Lower lobe of right lung (tissue), 2 donors: ENCODE data around the gene RNF26. TPM values are rescaled to one million over a fixed set of nuclear protein-coding genes. Genes with fewer than 3 reads are reported as not detected.

Source experiments
- ATAC-seq, 2 donors: fragments of 200-7000 bp; cut with Tn5 transposase; one replicate each; pipeline ENCODE4 v1.9.1; 2020 to 2022; ENCODE audit warnings: mild to moderate bottlenecking in 2 of 2, moderate library complexity in 2 of 2
- DNase-seq: peaks from one replicate; pipeline ENCODE4 v3.0.0-alpha.2; 2020
- H3K27ac ChIP-seq: fragments of 200-600 bp; one replicate; pipeline ENCODE4 v1.8.0; 2022
- H3K27me3 ChIP-seq: fragments of 200-600 bp; one replicate; pipeline ENCODE4 v1.8.0; 2022; ENCODE audit warnings: low read depth
- H3K36me3 ChIP-seq: fragments of 200-600 bp; one replicate; pipeline ENCODE4 v1.8.0; 2022; ENCODE audit warnings: mild to moderate bottlenecking
- H3K4me1 ChIP-seq: fragments of 200-600 bp; one replicate; pipeline ENCODE4 v1.8.0; 2022
- H3K4me3 ChIP-seq: fragments of 200-600 bp; one replicate; pipeline ENCODE4 v1.8.0; 2022; ENCODE audit warnings: mild to moderate bottlenecking
- H3K9me3 ChIP-seq: fragments of 200-600 bp; one replicate; pipeline ENCODE4 v1.8.0; 2022
- intact Hi-C: fragments of 100-400 bp; cut with DNase I; formaldehyde crosslinking; loops from one replicate; pipeline ENCODE4 v1.11.0; 2022
- total RNA-seq: library from RNA; stranded (reverse); fragmentation: NEBNext Ultra II Directional; extraction: Animal tissue kit (Norgen Biotek cat#: 25700); gene quantifications from one replicate; pipeline ENCODE4 v1.2.1, GENCODE V29; 2021
- TF ChIP-seq, protein P1 (sequence below): fragments of 200-600 bp; IDR thresholded peaks from one replicate; pipeline ENCODE4 v1.8.0; 2022; ENCODE audit warnings: antibody characterized with exemption, mild to moderate bottlenecking
- donor health status: DM: no; HTN: yes; CAD: no; lungs with severe emphysema.

The RNF26 gene
- total RNA-seq, 1 donor from 2014 or later: 19.3 TPM

DNA sequence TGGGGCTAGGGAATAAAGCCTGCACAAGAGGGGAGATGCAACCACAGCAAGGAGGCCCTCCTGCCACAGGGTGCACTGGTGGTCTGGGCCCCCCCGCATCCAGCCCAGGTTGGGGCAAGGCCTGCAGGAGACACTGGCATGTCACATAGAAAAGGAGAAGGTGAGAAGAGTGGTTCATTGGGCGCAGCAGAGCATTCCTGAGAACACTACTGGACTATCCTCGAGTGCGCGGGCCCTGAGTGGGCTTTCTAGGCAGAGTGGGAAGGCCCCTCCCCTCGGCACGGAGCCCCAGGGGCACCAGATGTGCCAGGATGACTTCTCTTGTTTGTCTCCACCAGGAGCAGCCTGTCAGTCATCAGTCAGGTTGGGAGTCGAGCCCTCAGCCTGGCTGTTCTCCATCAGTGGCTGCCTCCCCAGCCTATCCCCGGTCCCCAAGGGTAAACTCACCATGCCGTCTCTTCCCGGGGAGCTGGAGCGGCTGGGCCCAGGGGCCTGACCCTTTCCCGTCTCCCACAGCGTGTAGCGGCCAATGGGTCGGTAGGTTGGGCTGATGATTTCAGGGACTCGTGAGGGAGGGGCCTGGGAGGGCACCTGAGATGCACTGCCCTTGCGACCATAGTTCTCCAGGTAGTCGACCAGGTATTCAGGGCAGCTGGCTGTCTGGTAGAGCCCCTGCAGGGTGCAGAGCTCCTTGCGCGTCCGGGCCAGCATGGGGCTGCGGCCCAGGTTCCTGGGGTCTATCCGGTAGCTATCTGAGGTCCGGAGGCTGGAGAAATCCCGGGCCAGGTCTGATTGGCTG lies 38.1 kb downstream of the RNF26 start:
- peaks cover 62% of the 10 kb centered on the region for H3K4me1 ChIP-seq
- no peaks in the 10 kb centered on the region for H3K27me3 ChIP-seq
- TF ChIP-seq, protein P1, sequence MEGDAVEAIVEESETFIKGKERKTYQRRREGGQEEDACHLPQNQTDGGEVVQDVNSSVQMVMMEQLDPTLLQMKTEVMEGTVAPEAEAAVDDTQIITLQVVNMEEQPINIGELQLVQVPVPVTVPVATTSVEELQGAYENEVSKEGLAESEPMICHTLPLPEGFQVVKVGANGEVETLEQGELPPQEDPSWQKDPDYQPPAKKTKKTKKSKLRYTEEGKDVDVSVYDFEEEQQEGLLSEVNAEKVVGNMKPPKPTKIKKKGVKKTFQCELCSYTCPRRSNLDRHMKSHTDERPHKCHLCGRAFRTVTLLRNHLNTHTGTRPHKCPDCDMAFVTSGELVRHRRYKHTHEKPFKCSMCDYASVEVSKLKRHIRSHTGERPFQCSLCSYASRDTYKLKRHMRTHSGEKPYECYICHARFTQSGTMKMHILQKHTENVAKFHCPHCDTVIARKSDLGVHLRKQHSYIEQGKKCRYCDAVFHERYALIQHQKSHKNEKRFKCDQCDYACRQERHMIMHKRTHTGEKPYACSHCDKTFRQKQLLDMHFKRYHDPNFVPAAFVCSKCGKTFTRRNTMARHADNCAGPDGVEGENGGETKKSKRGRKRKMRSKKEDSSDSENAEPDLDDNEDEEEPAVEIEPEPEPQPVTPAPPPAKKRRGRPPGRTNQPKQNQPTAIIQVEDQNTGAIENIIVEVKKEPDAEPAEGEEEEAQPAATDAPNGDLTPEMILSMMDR: no peak
- DNase-seq (no peak), ATAC-seq (no peak)
- H3K27ac ChIP-seq: no peak overlapping the region
- no peaks in the 10 kb centered on the region for H3K36me3 ChIP-seq
- no peak overlapping the region for H3K4me3 ChIP-seq
- H3K9me3 ChIP-seq: no peaks in the 10 kb centered on the region
- intact Hi-C loops: no loop called here

DNA sequence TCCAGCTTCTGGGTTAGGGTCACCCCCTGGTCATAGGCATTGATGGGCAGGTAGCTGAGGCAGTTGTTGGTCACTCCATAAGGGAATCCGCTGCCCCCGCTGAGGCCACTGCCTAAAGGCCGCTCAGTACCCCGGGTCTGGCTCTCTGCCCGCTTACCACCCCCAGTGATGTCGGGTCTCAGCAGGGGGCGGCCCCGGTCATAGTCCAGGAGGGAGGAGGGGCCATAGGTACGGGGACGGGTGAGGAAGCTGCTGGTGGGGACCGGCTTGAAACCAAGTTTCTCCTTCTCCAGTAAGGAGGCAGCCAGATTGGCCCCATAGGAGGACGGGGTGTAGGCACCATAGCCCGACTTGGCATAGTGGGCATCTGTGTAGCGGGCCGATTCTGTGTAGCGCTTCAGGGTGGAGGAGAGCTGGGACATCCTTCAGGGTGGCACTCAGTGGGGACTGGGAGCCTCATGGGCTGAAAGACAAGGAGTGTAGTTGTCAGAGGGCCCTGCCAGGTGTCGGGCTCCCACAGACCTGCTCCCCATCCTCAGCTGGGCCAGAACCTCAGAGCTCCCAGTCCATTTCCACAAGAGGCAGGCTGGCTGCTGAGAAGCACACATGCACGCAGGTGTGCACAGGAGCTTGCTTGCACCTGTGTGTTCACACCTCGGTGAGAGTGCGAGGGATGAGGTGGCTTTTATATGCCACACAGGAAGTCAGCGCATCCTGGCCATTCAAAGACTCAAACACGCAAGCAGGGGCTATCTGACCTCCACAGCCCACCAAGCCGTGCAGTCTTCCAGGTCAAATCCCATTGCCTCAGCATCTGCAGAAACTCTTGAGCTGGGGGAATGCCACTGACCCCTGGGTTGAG lies 39.0 kb downstream of the RNF26 start:
- H3K4me1 ChIP-seq: peaks cover 54% of the 10 kb centered on the region
- DNase-seq (no peak), ATAC-seq (no peak)
- TF ChIP-seq, protein P1: no peak
- intact Hi-C loops: no loop called here
- H3K36me3 ChIP-seq: no peaks in the 10 kb centered on the region
- H3K27ac ChIP-seq: no peak overlapping the region
- H3K4me3 ChIP-seq: no peak overlapping the region
- H3K27me3 ChIP-seq: no peaks in the 10 kb centered on the region
- H3K9me3 ChIP-seq: no peaks in the 10 kb centered on the region

DNA sequence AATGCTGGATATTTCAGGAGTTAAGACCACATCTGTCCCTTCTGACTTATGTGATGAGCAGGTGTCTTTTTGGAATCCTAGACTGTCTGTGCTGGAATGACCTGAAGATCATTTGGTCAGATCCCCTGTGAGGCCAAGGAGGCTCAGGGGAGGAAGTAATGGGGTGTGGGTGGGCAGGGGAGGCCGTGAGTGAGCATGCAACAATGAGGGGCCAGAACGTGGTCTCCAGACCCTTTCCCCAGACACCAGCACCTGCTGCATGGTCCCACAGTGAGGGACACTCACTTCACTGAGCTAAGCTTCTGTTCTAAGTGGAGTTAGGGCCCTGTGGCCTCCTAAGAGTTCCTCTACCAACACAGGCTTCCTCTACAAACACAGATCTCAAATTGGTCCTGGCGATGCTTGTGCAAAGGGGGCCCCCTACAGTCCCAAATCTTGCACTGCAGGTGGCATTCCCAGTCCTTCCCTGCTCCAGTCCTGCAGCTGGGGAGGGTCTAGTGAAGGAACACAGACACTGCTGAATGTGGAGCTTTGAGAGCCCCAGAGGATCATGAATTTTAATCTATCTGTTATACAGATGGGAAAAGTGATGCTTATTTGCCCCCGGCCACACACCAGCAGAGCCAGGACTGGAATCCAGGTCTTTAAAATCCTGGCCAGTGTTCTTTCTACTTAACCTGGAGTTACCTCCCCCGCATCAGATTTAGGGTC lies 39.7 kb downstream of the RNF26 start:
- TF ChIP-seq, protein P1: peak; percentile 92
- Histone ChIP-seq H3K4me3 (no peak overlapping the region), H3K27ac (no peak overlapping the region), H3K4me1 (peaks cover 46% of the 10 kb centered on the region), H3K27me3 (no peaks in the 10 kb centered on the region), H3K36me3 (no peaks in the 10 kb centered on the region), H3K9me3 (no peaks in the 10 kb centered on the region)
- no peak for DNase-seq
- intact Hi-C loops: no loop called here
- peak; percentile 71 to 74 for ATAC-seq

- no peak for ATAC-seq
- intact Hi-C loops: no loop called here
- peak overlapping the region; percentile 31 for H3K27ac ChIP-seq
- no peak for DNase-seq
- no peaks in the 10 kb centered on the region for H3K9me3 ChIP-seq
- H3K4me3 ChIP-seq: no peak overlapping the region
- TF ChIP-seq, protein P1: no peak
- peaks cover 41% of the 10 kb centered on the region for H3K4me1 ChIP-seq
- no peaks in the 10 kb centered on the region for H3K36me3 ChIP-seq
- H3K27me3 ChIP-seq: no peaks in the 10 kb centered on the region
These were observed 40.5 kb downstream of the RNF26 start for GRCh38 chr11:119374632-119375336.
